Trophoblast cell (in vitro differentiated cells and primary cell): ENCODE data around the gene GLP1R.
"Not testable (repeated sequence)": the region's sequence is repeated elsewhere in the genome, so short reads cannot be mapped to it uniquely, and the experiment has no call there.

Source experiments
- DNase-seq, 2 donors: peaks; one replicate each; pipeline ENCODE4 v3.0.0-alpha.2; 2016
- H2AFZ ChIP-seq: 2 replicates; pipeline ENCODE4 v1.6.1; 2013; ENCODE audit warnings: low read length, moderate library complexity, mild to moderate bottlenecking; ENCODE audit not compliant: insufficient read depth, poor library complexity
- H2AK5ac ChIP-seq: 2 replicates; pipeline ENCODE4 v1.6.1; 2013; ENCODE audit warnings: mild to moderate bottlenecking, low read length
- H2BK120ac ChIP-seq: 2 replicates; pipeline ENCODE4 v1.6.1; 2013; ENCODE audit warnings: low read length, mild to moderate bottlenecking, moderate library complexity; ENCODE audit not compliant: insufficient read depth, poor library complexity
- H2BK12ac ChIP-seq: 2 replicates; pipeline ENCODE4 v1.6.1; 2013; ENCODE audit warnings: mild to moderate bottlenecking, low read length, moderate library complexity
- H2BK5ac ChIP-seq: 2 replicates; pipeline ENCODE4 v1.6.1; 2013; ENCODE audit warnings: low read length, low read depth, moderate library complexity, mild to moderate bottlenecking; ENCODE audit not compliant: poor library complexity
- H3K14ac ChIP-seq: 2 replicates; pipeline ENCODE4 v1.6.1; 2013; ENCODE audit warnings: mild to moderate bottlenecking, low read length
- H3K18ac ChIP-seq: 2 replicates; pipeline ENCODE4 v1.6.1; 2013; ENCODE audit warnings: mild to moderate bottlenecking, low read length
- H3K23ac ChIP-seq: 2 replicates; pipeline ENCODE4 v1.6.1; 2013; ENCODE audit warnings: low read length
- H3K27ac ChIP-seq: 2 replicates; pipeline ENCODE4 v1.5.1; 2013; ENCODE audit warnings: low read depth, mild to moderate bottlenecking, inconsistent platforms, low read length, moderate library complexity
- H3K27me3 ChIP-seq: 2 replicates; pipeline ENCODE4 v1.6.1; 2013; ENCODE audit warnings: inconsistent platforms, mild to moderate bottlenecking, low read length, moderate library complexity; ENCODE audit not compliant: insufficient read depth
- H3K36me3 ChIP-seq, 2 experiments: 1 replicate in 1 of 2; 2 replicates in 1 of 2; pipeline ENCODE4 v1.6.1; 2013; ENCODE audit warnings: low read length in 2 of 2, mild to moderate bottlenecking in 2 of 2, moderate library complexity in 1 of 2; ENCODE audit not compliant: insufficient read depth in 2 of 2, control insufficient read depth in 1 of 2
- H3K4ac ChIP-seq: 2 replicates; pipeline ENCODE4 v1.6.1; 2013; ENCODE audit warnings: low read depth, mild to moderate bottlenecking, low read length, moderate library complexity
- H3K4me1 ChIP-seq, 2 experiments: 1 replicate in 1 of 2; 2 replicates in 1 of 2; pipeline ENCODE4 v1.6.1; 2013; ENCODE audit warnings: low read length in 2 of 2, mild to moderate bottlenecking in 2 of 2, moderate library complexity in 1 of 2; ENCODE audit not compliant: insufficient read depth in 2 of 2, control insufficient read depth in 1 of 2
- H3K4me2 ChIP-seq: 2 replicates; pipeline ENCODE4 v1.6.1; 2013; ENCODE audit warnings: inconsistent platforms, mild to moderate bottlenecking, low read length, moderate library complexity
- H3K4me3 ChIP-seq: 2 replicates; pipeline ENCODE4 v1.5.1; 2013; ENCODE audit warnings: mild to moderate bottlenecking, low read depth, low read length, inconsistent platforms
- H3K79me1 ChIP-seq: one replicate; pipeline ENCODE4 v1.6.1; 2013; ENCODE audit warnings: low read length
- H3K79me2 ChIP-seq: 2 replicates; pipeline ENCODE4 v1.6.1; 2013; ENCODE audit warnings: low read length, mild to moderate bottlenecking; ENCODE audit not compliant: control insufficient read depth, insufficient read depth, poor library complexity
- H3K9ac ChIP-seq: 2 replicates; pipeline ENCODE4 v1.6.1; 2013; ENCODE audit warnings: mild to moderate bottlenecking, low read length
- H3K9me3 ChIP-seq: 2 replicates; pipeline ENCODE4 v1.6.1; 2013; ENCODE audit warnings: low read depth, mild to moderate bottlenecking, control low read depth, inconsistent platforms, low read length; ENCODE audit not compliant: insufficient read depth
- H4K12ac ChIP-seq: 2 replicates; pipeline ENCODE4 v1.6.1; 2013; ENCODE audit warnings: low read depth, mild to moderate bottlenecking, low read length, moderate library complexity
- H4K8ac ChIP-seq: 2 replicates; pipeline ENCODE4 v1.6.1; 2013; ENCODE audit warnings: low read depth, mild to moderate bottlenecking, low read length, moderate library complexity
- H4K91ac ChIP-seq: one replicate; pipeline ENCODE4 v1.6.1; 2013; ENCODE audit warnings: low read depth, mild to moderate bottlenecking, low read length, moderate library complexity
- WGBS: extraction: QIAGEN DNeasy Blood & Tissue Kit; methylation state at CpG from one replicate; pipeline ENCODE4 v1.1.7; 2013; ENCODE audit warnings: missing lambda C conversion rate; ENCODE audit not compliant: insufficient read length, insufficient coverage; ENCODE audit errors: extremely low coverage; 5-methylcytosine and 5-hydroxymethylcytosine counted together

Gene GLP1R

GRCh38 chr6:39128832-39129231, 80.3 kb downstream of the GLP1R start:
- no peak overlapping the region for H2AK5ac ChIP-seq
- no peak overlapping the region for H2BK120ac ChIP-seq
- no peak overlapping the region for H2AFZ ChIP-seq
- H3K4ac ChIP-seq: no peak overlapping the region
- no peak overlapping the region for H2BK5ac ChIP-seq
- H4K12ac ChIP-seq: no peak overlapping the region
- H3K4me1 ChIP-seq: no peaks in the 10 kb centered on the region
- no peaks in the 10 kb centered on the region for H3K9me3 ChIP-seq
- H3K9ac ChIP-seq: no peak overlapping the region
- H3K36me3 ChIP-seq: no peaks in the 10 kb centered on the region
- H4K8ac ChIP-seq: no peak overlapping the region
- no peak overlapping the region for H3K18ac ChIP-seq
- H3K4me3 ChIP-seq: no peak overlapping the region
- DNase-seq: no peak
- H3K23ac ChIP-seq: no peak overlapping the region
- H3K79me2 ChIP-seq: no peaks in the 10 kb centered on the region
- no peak overlapping the region for H2BK12ac ChIP-seq
- no peak overlapping the region for H3K4me2 ChIP-seq
- no peaks in the 10 kb centered on the region for H3K79me1 ChIP-seq
- no peaks in the 10 kb centered on the region for H3K27me3 ChIP-seq
- H3K27ac ChIP-seq: no peak overlapping the region
- H3K14ac ChIP-seq: no peak overlapping the region
- H4K91ac ChIP-seq: no peak overlapping the region

- no peak overlapping the region for H2BK5ac ChIP-seq
- H3K27ac ChIP-seq: no peak overlapping the region
- H3K18ac ChIP-seq: no peak overlapping the region
- no peak overlapping the region for H3K9ac ChIP-seq
- no peak overlapping the region for H2BK120ac ChIP-seq
- H3K4me1 ChIP-seq: no peaks in the 10 kb centered on the region
- H3K79me1 ChIP-seq: no peaks in the 10 kb centered on the region
- H3K36me3 ChIP-seq: no peaks in the 10 kb centered on the region
- no peak overlapping the region for H2BK12ac ChIP-seq
- H4K91ac ChIP-seq: no peak overlapping the region
- no peak overlapping the region for H2AK5ac ChIP-seq
- no peak overlapping the region for H3K14ac ChIP-seq
- no peak overlapping the region for H3K23ac ChIP-seq
- peak in 1 of 2 donors; percentile 30 for DNase-seq
- H3K27me3 ChIP-seq: no peaks in the 10 kb centered on the region
- H4K8ac ChIP-seq: no peak overlapping the region
- no peaks in the 10 kb centered on the region for H3K9me3 ChIP-seq
- no peak overlapping the region for H2AFZ ChIP-seq
- no peak overlapping the region for H3K4me2 ChIP-seq
- no CpG with 5 or more reads among the region's 1 CpG for WGBS
- H3K4me3 ChIP-seq: no peak overlapping the region
- no peak overlapping the region for H3K4ac ChIP-seq
- H4K12ac ChIP-seq: no peak overlapping the region
- no peaks in the 10 kb centered on the region for H3K79me2 ChIP-seq
These were observed 82.1 kb downstream of the GLP1R start for GRCh38 chr6:39130691-39131090.

GRCh38 chr6:39134761-39135160, 86.2 kb downstream of the GLP1R start:
- not testable (repeated sequence) for H2AK5ac ChIP-seq, H3K14ac ChIP-seq, H3K9me3 ChIP-seq, H3K4me3 ChIP-seq, H3K23ac ChIP-seq, H3K79me2 ChIP-seq, H2BK120ac ChIP-seq, H3K27ac ChIP-seq, H4K8ac ChIP-seq, H3K4ac ChIP-seq, DNase-seq, H3K18ac ChIP-seq, H3K4me1 ChIP-seq, H2BK12ac ChIP-seq, H3K79me1 ChIP-seq, H2AFZ ChIP-seq, H3K4me2 ChIP-seq, H4K12ac ChIP-seq, H3K9ac ChIP-seq, H4K91ac ChIP-seq, H3K36me3 ChIP-seq, H3K27me3 ChIP-seq, H2BK5ac ChIP-seq
- WGBS: no CpG with 5 or more reads among the region's 3 CpGs

GRCh38 chr6:39136207-39136606, 87.6 kb downstream of the GLP1R start:
- H3K36me3 ChIP-seq, H4K91ac ChIP-seq, H2AK5ac ChIP-seq, H3K9me3 ChIP-seq, H2BK120ac ChIP-seq, H3K18ac ChIP-seq, H3K4me2 ChIP-seq, H4K12ac ChIP-seq, H3K79me2 ChIP-seq, H4K8ac ChIP-seq, H3K27me3 ChIP-seq, H2BK12ac ChIP-seq, H3K4me1 ChIP-seq, H3K79me1 ChIP-seq, H3K23ac ChIP-seq, H2AFZ ChIP-seq, H3K4ac ChIP-seq, H3K27ac ChIP-seq, DNase-seq, H3K4me3 ChIP-seq, H2BK5ac ChIP-seq, H3K14ac ChIP-seq: not testable (repeated sequence)
- peak overlapping the region; percentile 69 for H3K9ac ChIP-seq
- WGBS: no CpG with 5 or more reads among the region's 7 CpGs
